ENCODE measurements around the gene PPL. TPM values are rescaled to one million over a fixed set of nuclear protein-coding genes. Genes with fewer than 3 reads are reported as not detected.

PPL gene
- total and polyA plus RNA-seq, 2 of the 13 experiments (the other 11 are each of a cell fraction or from before 2014, with no cell fraction given) = 5.7 to 6.6 TPM

DNA sequence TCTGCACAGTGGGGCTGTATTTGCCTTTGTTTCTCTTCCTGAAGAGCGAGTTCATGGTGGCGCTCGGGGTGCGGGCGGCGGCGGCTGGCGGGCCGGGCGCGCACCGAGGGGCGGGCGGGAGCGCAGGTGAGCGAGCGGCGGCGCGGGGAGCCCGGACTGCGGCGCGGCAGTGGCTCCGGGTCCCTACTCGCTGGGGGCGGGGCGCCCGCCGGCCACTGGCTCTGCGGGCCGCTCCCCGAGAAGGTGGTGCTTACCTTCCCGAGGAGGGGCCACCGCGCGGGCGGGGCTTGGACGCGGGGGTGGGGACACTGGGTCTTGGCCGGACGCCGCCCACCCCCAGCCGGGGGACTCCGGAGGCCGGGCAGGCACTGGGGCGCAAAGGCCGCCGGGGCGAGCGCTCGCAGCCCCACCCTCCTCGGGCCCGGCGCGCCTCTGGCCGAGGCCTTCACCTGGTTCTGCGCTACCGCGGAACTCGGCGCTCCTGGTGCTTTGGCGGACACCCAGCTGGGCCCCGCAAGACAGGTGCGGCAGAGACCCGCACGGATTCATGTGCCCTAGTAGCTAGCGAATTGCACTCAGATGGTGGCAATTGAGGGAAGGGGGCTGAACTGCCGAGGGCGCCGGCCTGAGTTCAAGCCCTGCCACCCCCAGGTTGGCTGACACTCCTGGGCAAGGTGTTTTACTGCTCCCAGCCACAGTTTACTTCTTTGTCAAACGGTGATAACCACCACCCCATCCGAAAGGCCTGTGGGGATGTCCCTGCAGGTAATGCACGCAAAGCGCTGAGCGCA, at the start of gene PPL (continued):
- TF ChIP-seq, protein P1, sequence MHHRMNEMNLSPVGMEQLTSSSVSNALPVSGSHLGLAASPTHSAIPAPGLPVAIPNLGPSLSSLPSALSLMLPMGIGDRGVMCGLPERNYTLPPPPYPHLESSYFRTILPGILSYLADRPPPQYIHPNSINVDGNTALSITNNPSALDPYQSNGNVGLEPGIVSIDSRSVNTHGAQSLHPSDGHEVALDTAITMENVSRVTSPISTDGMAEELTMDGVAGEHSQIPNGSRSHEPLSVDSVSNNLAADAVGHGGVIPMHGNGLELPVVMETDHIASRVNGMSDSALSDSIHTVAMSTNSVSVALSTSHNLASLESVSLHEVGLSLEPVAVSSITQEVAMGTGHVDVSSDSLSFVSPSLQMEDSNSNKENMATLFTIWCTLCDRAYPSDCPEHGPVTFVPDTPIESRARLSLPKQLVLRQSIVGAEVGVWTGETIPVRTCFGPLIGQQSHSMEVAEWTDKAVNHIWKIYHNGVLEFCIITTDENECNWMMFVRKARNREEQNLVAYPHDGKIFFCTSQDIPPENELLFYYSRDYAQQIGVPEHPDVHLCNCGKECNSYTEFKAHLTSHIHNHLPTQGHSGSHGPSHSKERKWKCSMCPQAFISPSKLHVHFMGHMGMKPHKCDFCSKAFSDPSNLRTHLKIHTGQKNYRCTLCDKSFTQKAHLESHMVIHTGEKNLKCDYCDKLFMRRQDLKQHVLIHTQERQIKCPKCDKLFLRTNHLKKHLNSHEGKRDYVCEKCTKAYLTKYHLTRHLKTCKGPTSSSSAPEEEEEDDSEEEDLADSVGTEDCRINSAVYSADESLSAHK (CRISPR knock-in tag; IDR thresholded peaks at IDR 0.05; ENCODE audit: borderline replicate concordance) = no peak
- no peak for TF ChIP-seq ARNT2 (CRISPR knock-in tag; IDR thresholded peaks at IDR 0.05; ENCODE audit: low read depth)
- TF ChIP-seq ZNF780A (CRISPR knock-in tag; IDR thresholded peaks at IDR 0.05) = no peak
- TF ChIP-seq, protein P2, sequence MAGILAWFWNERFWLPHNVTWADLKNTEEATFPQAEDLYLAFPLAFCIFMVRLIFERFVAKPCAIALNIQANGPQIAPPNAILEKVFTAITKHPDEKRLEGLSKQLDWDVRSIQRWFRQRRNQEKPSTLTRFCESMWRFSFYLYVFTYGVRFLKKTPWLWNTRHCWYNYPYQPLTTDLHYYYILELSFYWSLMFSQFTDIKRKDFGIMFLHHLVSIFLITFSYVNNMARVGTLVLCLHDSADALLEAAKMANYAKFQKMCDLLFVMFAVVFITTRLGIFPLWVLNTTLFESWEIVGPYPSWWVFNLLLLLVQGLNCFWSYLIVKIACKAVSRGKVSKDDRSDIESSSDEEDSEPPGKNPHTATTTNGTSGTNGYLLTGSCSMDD (CRISPR knock-in tag; IDR thresholded peaks at IDR 0.05) = no peak
- TF ChIP-seq BCL6 (CRISPR knock-in tag; IDR thresholded peaks at IDR 0.05) = no peak
- TF ChIP-seq, protein P3, sequence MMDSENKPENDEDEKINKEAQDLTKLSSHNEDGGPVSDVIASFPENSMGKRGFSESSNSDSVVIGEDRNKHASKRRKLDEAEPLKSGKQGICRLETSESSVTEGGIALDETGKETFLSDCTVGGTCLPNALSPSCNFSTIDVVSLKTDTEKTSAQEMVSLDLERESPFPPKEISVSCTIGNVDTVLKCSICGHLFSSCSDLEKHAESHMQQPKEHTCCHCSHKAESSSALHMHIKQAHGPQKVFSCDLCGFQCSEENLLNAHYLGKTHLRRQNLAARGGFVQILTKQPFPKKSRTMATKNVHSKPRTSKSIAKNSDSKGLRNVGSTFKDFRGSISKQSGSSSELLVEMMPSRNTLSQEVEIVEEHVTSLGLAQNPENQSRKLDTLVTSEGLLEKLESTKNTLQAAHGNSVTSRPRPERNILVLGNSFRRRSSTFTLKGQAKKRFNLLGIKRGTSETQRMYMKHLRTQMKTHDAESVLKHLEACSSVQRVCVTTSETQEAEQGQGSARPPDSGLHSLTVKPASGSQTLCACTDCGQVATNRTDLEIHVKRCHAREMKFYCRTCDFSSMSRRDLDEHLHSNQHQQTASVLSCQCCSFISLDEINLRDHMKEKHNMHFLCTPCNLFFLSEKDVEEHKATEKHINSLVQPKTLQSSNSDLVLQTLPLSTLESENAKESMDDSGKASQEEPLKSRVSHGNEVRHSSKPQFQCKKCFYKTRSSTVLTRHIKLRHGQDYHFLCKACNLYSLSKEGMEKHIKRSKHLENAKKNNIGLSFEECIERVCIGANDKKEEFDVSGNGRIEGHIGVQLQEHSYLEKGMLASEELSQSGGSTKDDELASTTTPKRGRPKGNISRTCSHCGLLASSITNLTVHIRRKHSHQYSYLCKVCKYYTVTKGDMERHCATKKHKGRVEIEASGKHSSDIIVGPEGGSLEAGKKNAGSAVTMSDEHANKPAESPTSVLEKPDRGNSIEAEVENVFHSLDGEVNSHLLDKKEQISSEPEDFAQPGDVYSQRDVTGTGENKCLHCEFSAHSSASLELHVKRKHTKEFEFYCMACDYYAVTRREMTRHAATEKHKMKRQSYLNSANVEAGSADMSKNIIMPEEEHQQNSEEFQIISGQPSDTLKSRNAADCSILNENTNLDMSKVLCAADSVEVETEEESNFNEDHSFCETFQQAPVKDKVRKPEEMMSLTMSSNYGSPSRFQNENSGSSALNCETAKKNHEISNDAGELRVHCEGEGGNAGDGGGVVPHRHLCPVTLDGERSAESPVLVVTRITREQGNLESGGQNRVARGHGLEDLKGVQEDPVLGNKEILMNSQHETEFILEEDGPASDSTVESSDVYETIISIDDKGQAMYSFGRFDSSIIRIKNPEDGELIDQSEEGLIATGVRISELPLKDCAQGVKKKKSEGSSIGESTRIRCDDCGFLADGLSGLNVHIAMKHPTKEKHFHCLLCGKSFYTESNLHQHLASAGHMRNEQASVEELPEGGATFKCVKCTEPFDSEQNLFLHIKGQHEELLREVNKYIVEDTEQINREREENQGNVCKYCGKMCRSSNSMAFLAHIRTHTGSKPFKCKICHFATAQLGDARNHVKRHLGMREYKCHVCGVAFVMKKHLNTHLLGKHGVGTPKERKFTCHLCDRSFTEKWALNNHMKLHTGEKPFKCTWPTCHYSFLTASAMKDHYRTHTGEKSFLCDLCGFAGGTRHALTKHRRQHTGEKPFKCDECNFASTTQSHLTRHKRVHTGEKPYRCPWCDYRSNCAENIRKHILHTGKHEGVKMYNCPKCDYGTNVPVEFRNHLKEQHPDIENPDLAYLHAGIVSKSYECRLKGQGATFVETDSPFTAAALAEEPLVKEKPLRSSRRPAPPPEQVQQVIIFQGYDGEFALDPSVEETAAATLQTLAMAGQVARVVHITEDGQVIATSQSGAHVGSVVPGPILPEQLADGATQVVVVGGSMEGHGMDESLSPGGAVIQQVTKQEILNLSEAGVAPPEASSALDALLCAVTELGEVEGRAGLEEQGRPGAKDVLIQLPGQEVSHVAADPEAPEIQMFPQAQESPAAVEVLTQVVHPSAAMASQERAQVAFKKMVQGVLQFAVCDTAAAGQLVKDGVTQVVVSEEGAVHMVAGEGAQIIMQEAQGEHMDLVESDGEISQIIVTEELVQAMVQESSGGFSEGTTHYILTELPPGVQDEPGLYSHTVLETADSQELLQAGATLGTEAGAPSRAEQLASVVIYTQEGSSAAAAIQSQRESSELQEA (CRISPR knock-in tag; IDR thresholded peaks at IDR 0.05; ENCODE audit: not compliant biosample characterization) = peak; percentile 48
- TF ChIP-seq, protein P4, sequence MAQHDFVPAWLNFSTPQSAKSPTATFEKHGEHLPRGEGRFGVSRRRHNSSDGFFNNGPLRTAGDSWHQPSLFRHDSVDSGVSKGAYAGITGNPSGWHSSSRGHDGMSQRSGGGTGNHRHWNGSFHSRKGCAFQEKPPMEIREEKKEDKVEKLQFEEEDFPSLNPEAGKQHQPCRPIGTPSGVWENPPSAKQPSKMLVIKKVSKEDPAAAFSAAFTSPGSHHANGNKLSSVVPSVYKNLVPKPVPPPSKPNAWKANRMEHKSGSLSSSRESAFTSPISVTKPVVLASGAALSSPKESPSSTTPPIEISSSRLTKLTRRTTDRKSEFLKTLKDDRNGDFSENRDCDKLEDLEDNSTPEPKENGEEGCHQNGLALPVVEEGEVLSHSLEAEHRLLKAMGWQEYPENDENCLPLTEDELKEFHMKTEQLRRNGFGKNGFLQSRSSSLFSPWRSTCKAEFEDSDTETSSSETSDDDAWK (CRISPR knock-in tag; IDR thresholded peaks at IDR 0.05) = no peak
- TF ChIP-seq FOXK2 (IDR thresholded peaks at IDR 0.05) = no peak
- TF ChIP-seq PPARG (CRISPR knock-in tag; conservative IDR thresholded peaks at IDR 0.05) = no peak
- TF ChIP-seq GATA4 (IDR thresholded peaks at IDR 0.05; ENCODE audit: borderline replicate concordance, low read depth) = 0 out of 2 replicates have a peak, but pooled peaks have one; percentile 8

Measured in HepG2 (cell line).